Loucy (cell line): ENCODE data around the gene CDH4.

Experiments
- CTCF ChIP-seq: fragments of 200-600 bp; sonication (generic); conservative IDR thresholded peaks from 2 replicates; pipeline ENCODE4 v1.5.1; 2014; ENCODE audit warnings: mild to moderate bottlenecking, antibody characterized with exemption, low read length
- EZH2phosphoT487 ChIP-seq: fragments of 200-600 bp; IDR thresholded peaks from 2 replicates; pipeline ENCODE4 v1.6.1; 2018; ENCODE audit warnings: antibody characterized with exemption, mild to moderate bottlenecking, moderate library complexity, borderline replicate concordance

GRCh38 chr20:61868006-61868405 is 615.9 kb downstream of the CDH4 start:
- TF ChIP-seq CTCF (no peak), EZH2phosphoT487 (no peak)
